ENCODE measurements around the gene ATG9B.

The ATG9B gene, protein sequence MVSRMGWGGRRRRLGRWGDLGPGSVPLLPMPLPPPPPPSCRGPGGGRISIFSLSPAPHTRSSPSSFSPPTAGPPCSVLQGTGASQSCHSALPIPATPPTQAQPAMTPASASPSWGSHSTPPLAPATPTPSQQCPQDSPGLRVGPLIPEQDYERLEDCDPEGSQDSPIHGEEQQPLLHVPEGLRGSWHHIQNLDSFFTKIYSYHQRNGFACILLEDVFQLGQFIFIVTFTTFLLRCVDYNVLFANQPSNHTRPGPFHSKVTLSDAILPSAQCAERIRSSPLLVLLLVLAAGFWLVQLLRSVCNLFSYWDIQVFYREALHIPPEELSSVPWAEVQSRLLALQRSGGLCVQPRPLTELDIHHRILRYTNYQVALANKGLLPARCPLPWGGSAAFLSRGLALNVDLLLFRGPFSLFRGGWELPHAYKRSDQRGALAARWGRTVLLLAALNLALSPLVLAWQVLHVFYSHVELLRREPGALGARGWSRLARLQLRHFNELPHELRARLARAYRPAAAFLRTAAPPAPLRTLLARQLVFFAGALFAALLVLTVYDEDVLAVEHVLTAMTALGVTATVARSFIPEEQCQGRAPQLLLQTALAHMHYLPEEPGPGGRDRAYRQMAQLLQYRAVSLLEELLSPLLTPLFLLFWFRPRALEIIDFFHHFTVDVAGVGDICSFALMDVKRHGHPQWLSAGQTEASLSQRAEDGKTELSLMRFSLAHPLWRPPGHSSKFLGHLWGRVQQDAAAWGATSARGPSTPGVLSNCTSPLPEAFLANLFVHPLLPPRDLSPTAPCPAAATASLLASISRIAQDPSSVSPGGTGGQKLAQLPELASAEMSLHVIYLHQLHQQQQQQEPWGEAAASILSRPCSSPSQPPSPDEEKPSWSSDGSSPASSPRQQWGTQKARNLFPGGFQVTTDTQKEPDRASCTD

DNA sequence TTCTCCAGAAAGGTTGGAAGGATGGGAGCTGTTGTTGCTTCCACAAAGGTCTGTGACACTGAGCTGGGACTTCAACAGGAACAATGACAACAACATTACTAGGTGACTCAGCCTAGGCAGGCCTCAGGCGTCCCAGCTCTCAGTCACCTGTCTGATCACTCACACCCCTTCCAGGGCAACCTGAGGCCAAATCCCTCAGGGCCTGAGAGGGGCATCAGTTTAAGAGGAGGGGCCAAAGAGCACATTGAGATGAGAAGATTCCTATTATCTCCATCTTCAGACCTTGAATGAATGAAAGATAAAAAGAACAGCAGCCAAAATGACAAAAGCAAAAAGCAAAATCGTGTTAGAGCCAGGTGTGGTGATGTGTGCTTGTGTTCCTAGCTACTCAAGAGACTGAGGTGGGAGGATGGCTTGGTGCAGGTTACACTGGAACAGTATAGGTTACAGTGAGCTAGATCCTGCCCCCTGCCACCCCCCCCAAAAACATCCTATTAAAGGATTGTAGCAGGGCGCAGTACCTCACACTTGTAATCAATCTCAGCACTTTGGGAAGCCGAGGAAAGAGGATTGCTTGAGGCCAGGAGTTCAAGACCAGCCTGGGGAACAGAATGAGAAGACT lies at the start of gene ATG9B:
Gene ATG9B (minus strand): TSS at position 60 of the 622 bp plus-strand sequence. CDS start 71 bp downstream, outside the sequence.
- DNase-seq (ENCODE audit: low read depth) = no peak

DNA sequence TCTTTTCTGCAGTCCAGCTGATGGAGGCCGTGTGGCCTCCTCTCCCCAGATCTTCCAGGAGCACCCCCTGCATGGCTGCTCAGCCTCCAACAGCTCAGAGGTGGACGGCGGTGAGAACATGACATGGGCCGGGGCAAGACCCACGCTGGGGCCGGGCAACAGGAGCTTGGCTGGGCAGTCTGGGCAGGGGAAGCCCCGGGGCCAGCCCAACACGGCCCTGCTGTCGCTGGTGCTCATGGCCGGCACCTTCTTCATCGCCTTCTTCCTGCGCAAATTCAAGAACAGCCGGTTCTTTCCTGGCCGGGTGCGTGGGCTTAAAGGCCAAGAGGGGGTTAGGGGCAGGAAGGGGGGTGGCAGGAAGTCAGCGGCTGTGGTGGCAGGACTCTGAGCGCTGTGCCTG lies 49.7 kb upstream of the ATG9B start:
- DNase-seq (ENCODE audit: low read depth) = no peak

DNA sequence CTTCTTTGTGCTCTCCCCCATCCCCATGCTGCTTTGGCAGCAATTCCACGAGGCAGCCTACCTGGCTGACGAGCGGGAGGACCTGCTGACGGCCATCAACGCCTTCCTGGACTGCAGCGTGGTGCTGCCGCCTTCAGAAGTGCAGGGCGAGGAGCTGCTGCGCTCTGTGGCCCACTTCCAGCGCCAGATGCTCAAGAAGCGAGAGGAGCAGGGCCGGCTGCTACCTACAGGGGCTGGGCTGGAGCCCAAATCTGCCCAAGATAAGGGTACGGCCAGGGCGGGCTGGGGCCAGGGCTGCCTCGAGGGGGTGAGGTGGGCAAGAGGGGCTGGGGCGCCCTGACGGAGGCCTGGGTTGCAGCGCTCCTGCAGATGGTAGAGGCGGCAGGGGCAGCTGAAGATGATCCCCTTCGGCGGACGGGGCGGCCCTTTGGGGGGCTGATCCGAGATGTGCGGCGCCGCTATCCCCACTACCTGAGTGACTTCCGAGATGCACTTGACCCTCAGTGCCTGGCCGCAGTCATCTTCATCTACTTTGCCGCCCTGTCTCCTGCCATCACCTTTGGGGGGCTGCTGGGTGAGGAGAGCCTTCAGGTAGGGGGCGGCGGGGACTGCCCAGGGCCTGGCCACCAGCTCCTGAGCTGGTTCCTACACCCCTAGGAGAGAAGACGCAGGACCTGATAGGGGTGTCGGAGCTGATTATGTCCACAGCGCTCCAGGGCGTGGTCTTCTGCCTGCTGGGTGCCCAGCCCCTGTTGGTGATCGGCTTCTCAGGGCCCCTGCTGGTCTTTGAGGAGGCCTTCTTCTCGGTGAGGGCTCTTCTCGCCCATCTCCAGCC lies 47.0 kb upstream of the ATG9B start:
- no peak for DNase-seq (ENCODE audit: low read depth)

DNA sequence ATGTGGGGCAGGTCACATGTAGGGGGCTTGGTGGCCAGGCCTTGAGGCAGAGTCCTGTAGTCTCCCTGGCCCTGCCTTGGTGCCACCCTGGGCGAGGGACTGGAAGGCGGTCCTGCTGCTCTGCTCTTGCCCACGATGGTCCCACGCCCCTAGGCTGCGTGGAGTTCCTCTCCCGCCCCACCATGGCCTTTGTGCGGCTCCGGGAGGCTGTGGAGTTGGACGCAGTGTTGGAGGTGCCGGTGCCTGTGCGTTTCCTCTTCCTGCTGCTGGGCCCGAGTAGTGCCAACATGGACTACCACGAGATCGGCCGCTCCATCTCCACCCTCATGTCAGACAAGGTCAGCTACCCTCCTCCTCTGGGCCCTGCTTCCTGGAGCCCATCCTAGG lies 46.3 kb upstream of the ATG9B start:
- DNase-seq (ENCODE audit: low read depth) = no peak

DNA sequence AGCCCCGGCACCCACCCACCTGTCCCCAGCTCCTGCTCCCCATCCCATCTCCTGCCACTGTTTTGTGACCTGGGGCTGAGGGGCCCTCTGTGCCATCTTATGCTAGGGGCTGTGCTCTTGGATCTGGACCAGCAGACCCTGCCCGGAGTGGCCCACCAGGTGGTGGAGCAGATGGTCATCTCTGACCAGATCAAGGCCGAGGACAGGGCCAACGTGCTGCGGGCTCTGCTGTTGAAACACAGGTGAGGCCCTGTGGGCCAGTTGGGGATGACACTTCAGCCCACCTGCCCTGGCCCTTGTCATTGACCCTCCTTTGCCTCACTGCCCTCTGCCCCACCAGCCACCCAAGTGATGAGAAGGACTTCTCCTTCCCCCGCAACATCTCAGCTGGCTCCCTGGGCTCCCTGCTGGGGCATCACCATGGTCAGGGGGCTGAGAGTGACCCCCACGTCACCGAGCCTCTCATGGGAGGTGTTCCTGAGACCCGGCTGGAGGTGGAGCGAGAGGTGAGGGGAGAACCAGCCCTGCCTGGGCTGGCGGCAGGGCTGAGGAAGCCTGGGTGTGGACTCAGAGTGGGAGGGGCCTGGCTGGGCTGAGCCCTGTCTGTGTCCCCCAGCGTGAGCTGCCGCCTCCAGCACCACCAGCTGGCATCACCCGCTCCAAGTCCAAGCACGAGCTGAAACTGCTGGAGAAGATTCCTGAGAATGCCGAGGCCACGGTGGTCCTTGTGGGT lies 45.7 kb upstream of the ATG9B start:
- DNase-seq (ENCODE audit: low read depth) = no peak

DNA sequence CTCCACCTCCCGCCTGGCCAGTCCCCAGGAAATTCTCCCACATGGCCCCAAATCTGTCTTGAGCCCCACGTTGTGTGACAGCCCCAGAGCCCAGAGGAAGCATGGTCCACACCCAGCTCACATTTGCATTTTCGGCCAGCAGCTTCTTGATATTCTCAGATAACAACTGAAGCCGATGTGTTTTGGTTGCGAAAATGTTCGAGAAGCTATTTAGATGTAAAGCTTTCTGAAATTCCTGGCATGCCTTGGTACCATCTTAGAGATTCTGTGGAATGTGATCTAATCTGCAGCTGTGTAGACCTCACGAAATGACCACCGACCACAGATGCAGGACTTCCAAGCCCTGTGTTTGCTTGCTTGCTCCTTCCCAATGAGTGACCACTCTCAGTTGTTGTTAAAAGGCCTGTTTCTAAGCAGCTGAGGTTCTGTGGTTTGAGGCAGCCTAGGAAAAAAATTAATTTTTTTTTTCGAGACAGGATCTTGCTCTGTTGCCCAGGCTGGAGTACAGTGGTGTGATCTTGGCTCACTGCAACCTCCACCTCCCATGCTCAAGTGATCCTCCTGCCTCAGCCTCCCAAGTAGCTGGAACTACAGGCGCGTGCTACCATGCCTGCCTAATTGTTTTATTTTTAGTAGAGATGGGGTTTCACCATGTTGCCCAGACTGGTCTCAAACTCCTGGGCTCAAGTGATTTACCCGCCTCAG lies 43.9 kb upstream of the ATG9B start:
- DNase-seq (ENCODE audit: low read depth) = no peak

DNA sequence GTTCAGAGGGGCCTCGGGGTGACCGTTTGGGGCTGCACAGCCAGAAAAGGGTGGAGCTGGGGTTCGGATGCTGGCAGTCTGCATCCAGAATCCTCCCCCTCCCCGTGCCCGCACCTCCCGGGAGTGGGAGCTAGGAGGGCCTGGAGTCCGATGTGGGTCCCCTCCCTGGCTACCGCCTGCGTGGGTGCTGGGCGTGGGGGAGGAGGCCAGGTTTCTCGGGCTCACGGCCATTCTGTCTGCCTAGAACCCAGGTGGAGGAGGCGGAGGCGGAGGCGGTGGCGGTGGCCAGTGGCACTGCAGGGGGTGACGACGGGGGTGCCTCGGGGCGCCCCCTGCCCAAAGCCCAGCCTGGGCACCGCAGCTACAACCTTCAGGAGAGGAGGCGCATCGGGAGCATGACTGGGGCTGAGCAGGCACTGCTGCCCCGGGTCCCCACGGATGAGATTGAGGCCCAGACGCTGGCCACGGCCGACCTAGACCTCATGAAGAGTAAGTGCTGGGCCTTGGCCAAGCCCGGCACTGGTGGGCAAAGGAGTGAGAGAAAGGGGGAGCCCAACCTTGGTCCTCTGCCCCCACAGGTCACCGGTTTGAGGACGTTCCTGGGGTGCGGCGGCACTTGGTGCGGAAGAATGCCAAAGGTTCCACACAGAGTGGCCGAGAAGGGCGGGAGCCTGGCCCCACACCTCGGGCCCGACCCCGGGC lies 42.1 kb upstream of the ATG9B start:
- DNase-seq (ENCODE audit: low read depth) = no peak

DNA sequence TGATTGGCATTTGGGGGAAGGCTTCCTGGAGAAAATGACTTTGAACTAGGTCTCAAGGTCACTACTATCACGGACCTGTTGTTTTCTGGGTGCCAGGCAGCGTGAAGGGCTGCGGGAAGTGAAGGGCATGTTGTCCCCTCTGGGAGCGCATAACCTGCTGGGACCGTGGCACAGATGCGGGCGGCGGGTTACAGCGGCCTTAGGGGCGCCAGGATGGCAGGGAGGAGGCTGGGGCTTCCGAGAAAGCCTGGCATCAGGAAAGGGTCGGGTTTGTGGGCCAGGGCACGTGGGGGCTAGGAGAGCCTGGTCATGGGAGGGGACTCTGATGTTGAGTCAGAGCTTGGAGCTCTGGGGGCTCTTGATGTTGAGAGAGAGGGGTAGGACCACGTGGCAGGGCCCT lies 41.2 kb upstream of the ATG9B start:
- DNase-seq (ENCODE audit: low read depth) = no peak

DNA sequence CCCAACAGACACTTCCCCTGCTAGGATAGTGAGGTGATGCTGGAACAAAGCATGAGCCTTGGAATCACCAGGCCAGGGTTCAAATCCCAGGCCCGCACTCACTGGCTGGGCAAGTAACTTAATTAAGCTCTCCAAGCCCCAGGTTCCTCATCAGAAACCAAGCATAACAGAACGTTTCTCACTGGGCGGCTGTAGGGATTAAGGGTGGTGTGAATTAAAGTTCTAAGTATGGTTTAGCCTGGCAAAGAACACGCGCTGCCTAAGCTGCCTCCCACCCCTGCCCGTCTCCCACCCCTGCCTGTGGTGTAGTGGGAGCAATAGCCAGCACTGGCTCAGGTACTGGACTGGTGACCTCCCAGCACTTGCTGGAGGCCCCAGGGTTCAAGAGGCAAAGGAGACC lies 40.7 kb upstream of the ATG9B start:
- DNase-seq (ENCODE audit: low read depth) = no peak

DNA sequence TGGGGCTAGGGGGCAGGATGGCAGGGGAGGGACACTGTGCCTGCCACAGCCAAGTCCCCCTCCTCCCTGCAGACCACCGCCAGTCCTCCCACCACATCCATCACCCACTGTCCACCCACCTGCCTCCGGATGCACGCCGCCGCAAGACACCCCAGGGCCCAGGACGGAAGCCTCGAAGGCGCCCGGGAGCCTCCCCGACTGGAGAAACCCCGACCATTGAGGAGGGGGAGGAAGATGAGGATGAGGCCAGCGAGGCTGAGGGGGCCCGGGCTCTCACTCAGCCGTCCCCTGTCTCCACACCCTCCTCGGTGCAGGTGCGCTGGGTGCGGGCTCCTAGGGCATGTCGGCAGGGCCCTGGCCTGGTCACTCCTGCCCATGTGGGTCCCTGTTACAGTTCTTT lies 40.2 kb upstream of the ATG9B start:
- DNase-seq (ENCODE audit: low read depth) = no peak

DNA sequence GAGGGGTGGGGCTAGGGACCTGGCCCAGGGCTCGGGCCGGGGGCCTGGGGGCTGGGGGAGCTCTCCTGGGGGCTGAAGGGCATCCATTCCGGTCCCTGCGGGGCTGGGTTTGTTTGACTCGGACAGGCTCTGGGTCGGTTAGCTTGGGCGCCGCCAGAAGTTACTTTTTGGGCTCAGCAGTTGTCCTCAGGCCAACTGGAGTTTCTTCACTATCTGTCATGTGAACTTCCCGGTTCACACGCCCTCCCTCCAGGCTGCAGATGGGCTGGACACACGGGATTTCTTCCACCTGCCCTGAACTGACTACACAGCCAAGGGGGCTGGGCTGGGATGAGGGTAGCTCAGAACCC lies 38.9 kb upstream of the ATG9B start:
- no peak for DNase-seq (ENCODE audit: low read depth)

DNA sequence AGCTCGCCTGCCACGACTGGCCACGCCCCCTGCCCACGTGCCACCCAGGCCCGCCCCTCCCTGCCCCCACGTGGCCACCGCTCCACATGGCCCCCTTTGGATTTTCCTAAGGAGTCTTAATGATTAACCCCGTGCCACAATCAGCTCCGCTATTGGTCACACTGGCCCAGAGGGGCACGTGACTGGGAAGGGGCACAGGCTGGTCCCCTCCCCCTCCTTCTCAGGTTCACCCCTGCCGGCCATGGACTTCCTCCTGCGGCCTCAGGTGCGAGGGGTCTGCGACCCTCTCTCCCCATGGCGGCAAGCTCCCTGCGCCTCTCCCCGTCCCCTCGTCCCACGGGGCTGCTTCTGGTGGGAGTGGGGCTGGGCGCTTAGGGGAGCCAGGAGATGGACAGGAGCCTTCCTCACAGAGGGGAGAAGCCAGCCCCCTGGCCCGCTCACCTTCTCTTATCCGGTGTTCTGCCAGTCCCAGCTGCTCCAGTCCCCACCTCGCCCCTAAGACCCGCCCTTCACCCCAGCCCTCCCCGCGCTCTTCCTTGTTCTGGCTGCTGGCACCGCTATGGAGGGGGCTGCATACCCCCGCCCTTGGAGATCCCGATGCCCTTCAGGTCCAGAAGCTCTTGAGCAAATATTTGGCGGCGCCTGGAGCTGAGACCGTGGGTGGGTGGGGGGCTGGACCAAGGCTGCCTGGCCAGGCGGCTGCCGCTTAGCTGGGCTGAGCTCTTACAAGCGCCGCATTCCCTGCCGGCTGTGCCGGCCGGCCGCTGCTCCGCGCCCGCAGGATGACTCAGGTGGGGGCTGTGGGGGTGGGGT lies 38.3 kb upstream of the ATG9B start:
- no peak for DNase-seq (ENCODE audit: low read depth)

DNA sequence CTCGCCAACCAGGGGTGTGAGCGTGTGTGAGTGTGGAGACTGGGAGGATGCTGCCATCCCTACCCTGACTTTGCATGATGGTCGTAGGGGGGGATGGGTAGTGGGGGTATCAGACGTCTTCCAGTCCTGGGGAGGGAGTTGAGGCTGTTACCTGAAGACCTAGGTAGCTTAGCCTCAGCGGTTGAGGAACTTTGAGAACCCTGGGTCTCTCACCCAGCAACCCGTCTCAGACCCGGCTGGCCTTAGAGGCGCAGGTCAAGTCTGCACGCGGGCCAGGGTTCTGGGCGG lies 37.8 kb upstream of the ATG9B start:
- DNase-seq (ENCODE audit: low read depth) = no peak

DNA sequence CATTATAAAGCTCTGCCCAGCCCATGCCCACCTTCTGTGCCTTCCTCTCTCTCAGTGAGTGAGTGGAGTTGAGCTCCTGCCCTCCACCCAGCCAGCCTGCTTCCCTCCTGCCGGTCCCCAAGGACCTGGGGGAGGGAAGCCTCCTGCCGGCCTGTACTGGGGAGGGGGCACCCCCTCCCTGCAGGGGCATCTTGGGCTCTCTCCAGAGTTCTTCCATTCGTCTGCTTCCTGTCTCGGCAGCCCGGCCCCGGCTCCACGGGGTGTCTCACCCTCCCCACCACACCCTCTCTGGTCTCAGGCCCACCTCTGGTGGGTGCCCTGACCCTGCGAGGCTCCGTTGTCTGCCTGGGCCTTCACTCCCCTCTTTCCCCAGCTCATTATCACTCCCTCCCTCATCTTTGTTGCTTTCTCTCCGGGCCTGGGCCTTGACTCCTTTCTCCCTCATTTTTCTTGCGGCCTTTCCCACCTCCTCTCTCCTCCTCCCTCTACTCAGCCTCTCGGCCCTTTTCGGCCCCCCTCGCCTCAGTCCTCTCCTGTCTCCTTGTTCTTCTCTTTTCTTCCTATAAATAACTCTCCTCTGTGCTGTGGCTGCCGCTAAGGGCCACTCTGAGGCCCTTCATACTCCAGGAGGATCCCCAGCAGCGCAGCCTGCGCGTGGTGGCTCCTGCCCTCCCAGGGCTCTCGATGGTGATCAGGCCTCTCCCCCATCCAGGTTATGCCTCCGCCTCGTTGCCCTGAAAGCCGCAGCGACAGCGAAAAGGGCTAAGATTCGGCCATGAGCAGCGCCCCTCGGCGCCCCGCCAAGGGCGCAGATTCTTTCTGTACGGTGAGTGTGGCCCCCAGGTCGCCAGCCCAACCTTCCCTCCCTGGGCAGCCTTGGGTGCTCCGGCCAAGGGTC lies 37.2 kb upstream of the ATG9B start:
- DNase-seq (ENCODE audit: low read depth) = no peak

DNA sequence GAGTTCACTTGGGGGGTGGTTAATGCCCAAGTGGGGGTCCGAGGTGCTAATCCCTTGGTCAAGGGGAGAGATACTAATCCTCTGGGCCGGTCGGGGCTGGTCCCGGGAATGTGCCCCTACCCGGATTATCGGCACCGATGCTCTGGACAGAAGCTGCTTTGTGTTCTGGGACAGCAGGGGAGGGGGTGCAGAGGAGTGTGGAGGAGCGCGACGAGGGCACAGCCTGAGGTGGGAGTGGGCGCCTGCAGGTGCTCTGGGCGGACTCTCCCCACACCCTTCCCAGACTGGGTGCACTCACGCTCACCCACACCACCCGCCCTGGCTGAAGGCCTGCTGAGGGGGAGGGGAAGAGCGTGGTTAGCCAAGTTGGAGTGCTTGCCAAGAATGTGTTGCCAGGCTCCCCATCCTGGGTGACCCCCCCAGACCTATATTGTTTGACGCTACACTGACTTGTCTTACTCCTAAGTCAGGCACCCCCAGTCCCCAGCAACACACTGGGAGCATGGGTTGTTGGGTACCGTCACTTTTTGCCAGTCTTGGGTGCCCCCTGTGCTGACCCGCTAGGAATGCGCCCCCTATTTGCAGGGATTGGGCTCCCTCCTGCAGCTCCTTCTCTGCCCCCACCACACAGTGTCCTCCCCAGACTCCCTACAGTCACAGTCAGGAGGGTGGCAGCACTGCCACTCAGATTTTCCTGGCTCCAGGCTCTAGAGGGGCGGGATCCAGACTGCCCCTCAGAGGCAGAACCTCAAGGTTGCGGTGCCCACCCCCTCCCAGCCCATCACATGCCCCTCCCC lies 36.3 kb upstream of the ATG9B start:
- DNase-seq (ENCODE audit: low read depth) = no peak

DNA sequence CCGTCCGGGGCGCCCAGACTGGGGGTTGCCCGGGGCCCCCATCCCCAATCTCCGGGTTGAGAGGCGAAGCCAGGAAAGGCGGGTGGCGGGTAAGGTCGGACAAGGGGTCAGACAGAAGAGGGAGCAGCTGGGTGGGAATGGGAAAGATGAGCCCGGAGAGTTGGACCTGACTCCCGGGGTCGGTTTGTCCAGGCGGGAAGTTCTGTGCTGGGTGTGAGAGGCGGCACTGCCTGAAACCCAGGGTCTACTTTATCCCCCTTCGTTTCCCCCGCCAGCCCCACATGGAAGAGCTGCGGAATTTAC lies 35.8 kb upstream of the ATG9B start:
- DNase-seq (ENCODE audit: low read depth) = no peak

DNA sequence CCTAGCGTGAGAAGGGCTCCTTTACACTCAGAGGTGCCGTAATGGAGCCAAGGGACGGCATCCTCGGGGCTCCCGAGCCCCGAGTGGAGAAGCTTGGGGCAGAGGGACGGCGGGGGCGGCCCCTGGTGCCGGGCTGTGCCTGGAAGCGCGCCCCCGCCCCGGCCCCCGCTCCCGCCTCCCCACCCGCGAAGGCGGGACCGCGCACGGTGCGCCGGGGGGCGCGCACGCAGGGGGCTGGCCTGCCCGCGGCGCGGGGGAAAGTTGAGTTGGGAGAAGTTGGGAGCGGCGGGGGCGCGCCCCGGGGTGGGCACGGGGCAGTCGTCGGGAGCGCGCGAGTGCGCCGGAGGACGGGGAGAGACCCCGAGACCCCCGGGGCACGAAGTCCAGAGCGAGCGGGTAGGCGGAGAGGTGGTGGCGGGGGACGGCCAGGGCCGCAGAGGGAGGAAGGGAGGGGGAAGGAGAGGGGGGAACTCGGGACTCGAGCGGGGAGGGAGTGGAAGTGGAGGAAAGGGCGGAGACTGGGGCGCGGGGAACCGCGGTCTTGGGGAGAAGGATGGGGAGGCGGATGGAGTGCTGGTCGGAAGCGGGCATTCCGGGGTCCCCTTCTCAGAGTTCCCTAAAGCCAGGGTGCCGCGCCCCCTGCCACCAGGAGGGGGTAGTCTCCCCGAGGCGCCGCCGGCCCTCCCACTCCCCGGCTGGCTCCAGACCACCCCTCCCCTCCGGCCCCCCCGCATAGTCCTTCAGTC lies 35.2 kb upstream of the ATG9B start, which contains the start of gene SLC4A2:
Gene SLC4A2 (plus strand): TSS at position 223 of the 746 bp plus-strand sequence. CDS start 2,399 bp downstream, outside the sequence.
- DNase-seq (ENCODE audit: low read depth) = peak; percentile 54
